ENCODE data around the gene PLEKHA1. TPM values are rescaled to one million over a fixed set of nuclear protein-coding genes. Genes with fewer than 3 reads are reported as not detected.
A peak's percentile ranks its signal among the peaks of the same experiment; 100 is the strongest.

The PLEKHA1 gene
- total and polyA plus RNA-seq, 2 experiments from 2014 or later = 25.8 to 36.6 TPM

DNA sequence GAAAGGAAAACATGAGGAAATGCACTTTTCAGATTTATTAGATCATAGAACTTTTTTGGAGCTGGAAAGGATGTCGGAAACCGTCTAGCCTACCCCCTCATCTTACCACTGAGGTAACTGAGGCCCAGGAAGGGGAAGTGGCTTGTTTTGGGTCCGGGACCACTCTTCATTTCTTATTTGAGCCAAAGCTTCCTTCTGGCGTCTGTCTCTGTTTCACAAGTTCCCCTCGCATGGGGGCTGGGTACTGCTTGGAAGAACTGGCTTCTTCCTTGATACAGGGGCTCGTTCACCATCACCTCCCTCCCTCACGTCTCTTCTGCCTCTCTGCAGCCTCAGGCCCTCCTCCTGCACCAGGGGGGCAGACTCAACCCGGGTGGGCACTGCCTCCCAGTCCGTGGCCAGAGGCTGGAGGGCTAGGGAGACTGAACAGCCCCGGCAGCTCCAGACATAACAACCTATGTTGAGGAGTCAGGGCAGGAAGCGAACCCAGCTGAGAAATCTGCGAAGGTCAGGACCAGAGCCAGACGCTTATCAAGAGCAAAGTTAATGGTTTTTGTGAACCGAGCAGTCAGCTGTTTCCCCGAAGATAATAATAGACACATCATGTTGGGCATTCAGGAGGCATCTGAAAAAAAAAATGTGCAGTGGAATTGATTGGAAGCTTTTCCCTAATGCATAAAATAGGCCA is 99.8 kb downstream of the PLEKHA1 start (continued):
- TF ChIP-seq, protein P1, sequence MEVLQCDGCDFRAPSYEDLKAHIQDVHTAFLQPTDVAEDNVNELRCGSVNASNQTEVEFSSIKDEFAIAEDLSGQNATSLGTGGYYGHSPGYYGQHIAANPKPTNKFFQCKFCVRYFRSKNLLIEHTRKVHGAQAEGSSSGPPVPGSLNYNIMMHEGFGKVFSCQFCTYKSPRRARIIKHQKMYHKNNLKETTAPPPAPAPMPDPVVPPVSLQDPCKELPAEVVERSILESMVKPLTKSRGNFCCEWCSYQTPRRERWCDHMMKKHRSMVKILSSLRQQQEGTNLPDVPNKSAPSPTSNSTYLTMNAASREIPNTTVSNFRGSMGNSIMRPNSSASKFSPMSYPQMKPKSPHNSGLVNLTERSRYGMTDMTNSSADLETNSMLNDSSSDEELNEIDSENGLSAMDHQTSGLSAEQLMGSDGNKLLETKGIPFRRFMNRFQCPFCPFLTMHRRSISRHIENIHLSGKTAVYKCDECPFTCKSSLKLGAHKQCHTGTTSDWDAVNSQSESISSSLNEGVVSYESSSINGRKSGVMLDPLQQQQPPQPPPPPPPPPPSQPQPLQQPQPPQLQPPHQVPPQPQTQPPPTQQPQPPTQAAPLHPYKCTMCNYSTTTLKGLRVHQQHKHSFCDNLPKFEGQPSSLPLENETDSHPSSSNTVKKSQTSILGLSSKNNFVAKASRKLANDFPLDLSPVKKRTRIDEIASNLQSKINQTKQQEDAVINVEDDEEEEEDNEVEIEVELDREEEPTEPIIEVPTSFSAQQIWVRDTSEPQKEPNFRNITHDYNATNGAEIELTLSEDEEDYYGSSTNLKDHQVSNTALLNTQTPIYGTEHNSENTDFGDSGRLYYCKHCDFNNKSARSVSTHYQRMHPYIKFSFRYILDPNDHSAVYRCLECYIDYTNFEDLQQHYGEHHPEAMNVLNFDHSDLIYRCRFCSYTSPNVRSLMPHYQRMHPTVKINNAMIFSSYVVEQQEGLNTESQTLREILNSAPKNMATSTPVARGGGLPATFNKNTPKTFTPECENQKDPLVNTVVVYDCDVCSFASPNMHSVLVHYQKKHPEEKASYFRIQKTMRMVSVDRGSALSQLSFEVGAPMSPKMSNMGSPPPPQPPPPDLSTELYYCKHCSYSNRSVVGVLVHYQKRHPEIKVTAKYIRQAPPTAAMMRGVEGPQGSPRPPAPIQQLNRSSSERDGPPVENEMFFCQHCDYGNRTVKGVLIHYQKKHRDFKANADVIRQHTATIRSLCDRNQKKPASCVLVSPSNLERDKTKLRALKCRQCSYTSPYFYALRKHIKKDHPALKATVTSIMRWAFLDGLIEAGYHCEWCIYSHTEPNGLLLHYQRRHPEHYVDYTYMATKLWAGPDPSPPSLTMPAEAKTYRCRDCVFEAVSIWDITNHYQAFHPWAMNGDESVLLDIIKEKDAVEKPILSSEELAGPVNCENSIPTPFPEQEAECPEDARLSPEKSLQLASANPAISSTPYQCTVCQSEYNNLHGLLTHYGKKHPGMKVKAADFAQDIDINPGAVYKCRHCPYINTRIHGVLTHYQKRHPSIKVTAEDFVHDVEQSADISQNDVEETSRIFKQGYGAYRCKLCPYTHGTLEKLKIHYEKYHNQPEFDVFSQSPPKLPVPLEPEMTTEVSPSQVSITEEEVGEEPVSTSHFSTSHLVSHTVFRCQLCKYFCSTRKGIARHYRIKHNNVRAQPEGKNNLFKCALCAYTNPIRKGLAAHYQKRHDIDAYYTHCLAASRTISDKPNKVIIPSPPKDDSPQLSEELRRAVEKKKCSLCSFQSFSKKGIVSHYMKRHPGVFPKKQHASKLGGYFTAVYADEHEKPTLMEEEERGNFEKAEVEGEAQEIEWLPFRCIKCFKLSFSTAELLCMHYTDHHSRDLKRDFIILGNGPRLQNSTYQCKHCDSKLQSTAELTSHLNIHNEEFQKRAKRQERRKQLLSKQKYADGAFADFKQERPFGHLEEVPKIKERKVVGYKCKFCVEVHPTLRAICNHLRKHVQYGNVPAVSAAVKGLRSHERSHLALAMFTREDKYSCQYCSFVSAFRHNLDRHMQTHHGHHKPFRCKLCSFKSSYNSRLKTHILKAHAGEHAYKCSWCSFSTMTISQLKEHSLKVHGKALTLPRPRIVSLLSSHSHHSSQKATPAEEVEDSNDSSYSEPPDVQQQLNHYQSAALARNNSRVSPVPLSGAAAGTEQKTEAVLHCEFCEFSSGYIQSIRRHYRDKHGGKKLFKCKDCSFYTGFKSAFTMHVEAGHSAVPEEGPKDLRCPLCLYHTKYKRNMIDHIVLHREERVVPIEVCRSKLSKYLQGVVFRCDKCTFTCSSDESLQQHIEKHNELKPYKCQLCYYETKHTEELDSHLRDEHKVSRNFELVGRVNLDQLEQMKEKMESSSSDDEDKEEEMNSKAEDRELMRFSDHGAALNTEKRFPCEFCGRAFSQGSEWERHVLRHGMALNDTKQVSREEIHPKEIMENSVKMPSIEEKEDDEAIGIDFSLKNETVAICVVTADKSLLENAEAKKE (CRISPR knock-in tag; IDR thresholded peaks at IDR 0.05) = no peak
- TF ChIP-seq STAT1 (IDR thresholded peaks at IDR 0.05; ENCODE audit: unreplicated experiment) (no peak), NANOG (IDR thresholded peaks at IDR 0.05; ENCODE audit: borderline replicate concordance) (no peak), EZH2phosphoT487 (IDR thresholded peaks at IDR 0.05; ENCODE audit: unreplicated experiment) (no peak)

- Histone ChIP-seq H3K27ac (ENCODE audit: low read depth) (peak overlapping the region; percentile 78; the same call in 1 of the 2 replicates), H3F3A (replicated peaks; ENCODE audit: low read depth) (0 out of 2 replicates have a peak, but pooled peaks cover 4% of the 10 kb centered on the region), H4K20me1 (replicated peaks; ENCODE audit: insufficient read depth) (no peaks in the 10 kb centered on the region; the same call in 1 of the 2 replicates), H3K4me2 (peak overlapping the region; percentile 65), H3K27me3 (ENCODE audit: insufficient read depth) (no peaks in the 10 kb centered on the region), H3K9me2 (ENCODE audit: insufficient read depth) (no peaks in the 10 kb centered on the region), H3K36me3 (ENCODE audit: insufficient read depth) (no peaks in the 10 kb centered on the region), H3K4me1 (ENCODE audit: insufficient read depth) (peaks cover 48% of the 10 kb centered on the region), H3K4me3 (no peak overlapping the region), H3K79me2 (replicated peaks; ENCODE audit: insufficient read depth) (no peaks in the 10 kb centered on the region), H2AFZ (peak overlapping the region; percentile 78)
- no peak for TF ChIP-seq REST (IDR thresholded peaks at IDR 0.05; ENCODE audit: unreplicated experiment)
- TF ChIP-seq STAT1 (IDR thresholded peaks at IDR 0.05; ENCODE audit: unreplicated experiment) = no peak
- no peak for TF ChIP-seq ZNF114 (CRISPR knock-in tag; IDR thresholded peaks at IDR 0.05)
- Mint-ChIP-seq H3K27ac (peak overlapping the region; percentile 27; the same call in 1 of the 2 replicates), H3K36me3 (ENCODE audit: low read depth) (peaks cover 2% of the 10 kb centered on the region; the same call in 1 of the 3 replicates), H3K9me3 (no peaks in the 10 kb centered on the region; the same call in 2 of the 3 replicates), H3K4me1 (peaks cover 57% of the 10 kb centered on the region), H3K27me3 (ENCODE audit: insufficient read depth, low read depth, poor library complexity) (peaks cover 9% of the 10 kb centered on the region), H3K4me3 (peak overlapping the region; percentile 18; the same call in 1 of the 3 replicates)
- DNase-seq (ENCODE audit: low spot score) (no peak), ATAC-seq (peak; percentile 19)
These were observed 100.6 kb downstream of the PLEKHA1 start for GRCh38 chr10:122475100-122475499.
